ENCODE results near the gene HPD.
"Not testable (repeated sequence)": the region's sequence is repeated elsewhere in the genome, so short reads cannot be mapped to it uniquely, and the experiment has no call there.

HPD gene

GRCh38 chr12:121861636-121862254 lies 3.1 kb upstream of the HPD start:
- DNase-seq = peak; percentile 39

- DNase-seq = not testable (repeated sequence)
Observed at GRCh38 chr12:121860699-121861098, 2.0 kb upstream of the HPD start.

- DNase-seq = no peak
Observed at GRCh38 chr12:121860257-121860656, 1.6 kb upstream of the HPD start.

GRCh38 chr12:121858318-121858661 lies 369 bp downstream of the HPD start:
- DNase-seq = no peak

- no peak for DNase-seq
Observed at GRCh38 chr12:121857322-121858246, 1.1 kb downstream of the HPD start.

GRCh38 chr12:121852392-121852791 lies 6.3 kb downstream of the HPD start:
- DNase-seq = not testable (repeated sequence)

GRCh38 chr12:121849665-121850064 lies 9.0 kb downstream of the HPD start:
- DNase-seq = peak; percentile 65

GRCh38 chr12:121849211-121849610 lies 9.4 kb downstream of the HPD start:
- DNase-seq = no peak

GRCh38 chr12:121845701-121846100 lies 13.0 kb downstream of the HPD start:
- DNase-seq = no peak

- no peak for DNase-seq
Observed at GRCh38 chr12:121843236-121843982, 15.2 kb downstream of the HPD start.

- DNase-seq = no peak
Observed at GRCh38 chr12:121839993-121840761, 18.5 kb downstream of the HPD start.

- DNase-seq = peak; percentile 100
Observed at GRCh38 chr12:121839106-121839992, 19.3 kb downstream of the HPD start.

- DNase-seq = peak; percentile 58
Observed at GRCh38 chr12:121838126-121838525, 20.5 kb downstream of the HPD start.

GRCh38 chr12:121837680-121838079 lies 21.0 kb downstream of the HPD start:
- no peak for DNase-seq

- DNase-seq = no peak
Observed at GRCh38 chr12:121831571-121832245, 27.0 kb downstream of the HPD start.

GRCh38 chr12:121830588-121831265 lies 27.9 kb downstream of the HPD start:
- no peak for DNase-seq

- no peak for DNase-seq
Observed at GRCh38 chr12:121830134-121830533, 28.5 kb downstream of the HPD start.

- no peak for DNase-seq
Observed at GRCh38 chr12:121829250-121829918, 29.3 kb downstream of the HPD start.

- no peak for DNase-seq
Observed at GRCh38 chr12:121828826-121829225, 29.8 kb downstream of the HPD start.

- DNase-seq = no peak
Observed at GRCh38 chr12:121828306-121828705, 30.4 kb downstream of the HPD start.
